ENCODE data around the gene AGBL1.

GRCh38 chr15:86677278-86677677, 597.6 kb downstream of the AGBL1 start:
- no peak for TF ChIP-seq CTCF (IDR thresholded peaks at IDR 0.05)
- TF ChIP-seq POLR2A (IDR thresholded peaks at IDR 0.05), result no peak

Data from Peyer's patch (tissue), 4 donors.